Keratinocyte (primary cell): ENCODE results near the gene RAP1GAP. TPM values are rescaled to one million over a fixed set of nuclear protein-coding genes. Genes with fewer than 3 reads are reported as not detected.

Experiments
- DNase-seq: peaks from one replicate; pipeline ENCODE4 v3.0.0-alpha.2; 2011; ENCODE audit warnings: low read depth, missing footprints, low spot score
- FAIRE-seq: peaks from 2 replicates; lab custom pipeline; 2011; peaks lifted over from hg19 to GRCh38; lab: Jason Lieb, UNC
- H2AFZ ChIP-seq: 2 replicates; pipeline ENCODE4 v1.6.0; 2012; ENCODE audit warnings: low read length, control low read depth, inconsistent platforms; ENCODE audit not compliant: control insufficient read depth
- H3K27ac ChIP-seq: 2 replicates; pipeline ENCODE4 v1.5.1; 2011; ENCODE audit warnings: low read length; ENCODE audit not compliant: control insufficient read depth, insufficient read depth
- H3K27me3 ChIP-seq: 3 replicates; pipeline ENCODE4 v1.6.0; 2011; ENCODE audit warnings: low read length; ENCODE audit not compliant: control insufficient read depth, insufficient read depth; ENCODE audit errors: extremely low read depth
- H3K36me3 ChIP-seq, 2 experiments: 2 replicates in 1 of 2; 3 replicates in 1 of 2; pipeline ENCODE4 v1.5.1; 2011; ENCODE audit warnings: low read length in 2 of 2, mild to moderate bottlenecking in 1 of 2; ENCODE audit not compliant: control insufficient read depth in 2 of 2, insufficient read depth in 2 of 2; ENCODE audit errors: extremely low read depth in 1 of 2
- H3K4me1 ChIP-seq: 3 replicates; pipeline ENCODE4 v1.5.1; 2011; ENCODE audit warnings: low read length; ENCODE audit not compliant: control insufficient read depth, insufficient read depth; ENCODE audit errors: extremely low read depth
- H3K4me2 ChIP-seq: 3 replicates; pipeline ENCODE4 v1.6.0; 2011; ENCODE audit warnings: low read depth, low read length; ENCODE audit not compliant: control insufficient read depth, insufficient read depth; ENCODE audit errors: extremely low read depth
- H3K4me3 ChIP-seq, 3 experiments: fragments of 200-600 bp in 1 of 3; sonication (generic) in 1 of 3; 2 replicates in 2 of 3; 3 replicates in 1 of 3; pipeline ENCODE4 v1.5.1; 2011 to 2016; ENCODE audit warnings: low read length in 3 of 3, mild to moderate bottlenecking in 3 of 3, control low read depth in 2 of 3, inconsistent platforms in 1 of 3, low read depth in 1 of 3, mixed read lengths in 1 of 3, mixed run types in 1 of 3, moderate library complexity in 1 of 3; ENCODE audit not compliant: control insufficient read depth in 2 of 3, insufficient read depth in 2 of 3; ENCODE audit errors: extremely low read depth in 1 of 3
- H3K79me2 ChIP-seq: 2 replicates; pipeline ENCODE4 v1.6.0; 2012; ENCODE audit warnings: low read length; ENCODE audit not compliant: control insufficient read depth, insufficient read depth
- H3K9ac ChIP-seq: 3 replicates; pipeline ENCODE4 v1.6.0; 2011; ENCODE audit warnings: low read length; ENCODE audit not compliant: control insufficient read depth, insufficient read depth; ENCODE audit errors: extremely low read depth
- H3K9me1 ChIP-seq: 3 replicates; pipeline ENCODE4 v1.6.0; 2011; ENCODE audit warnings: low read length; ENCODE audit not compliant: control insufficient read depth, insufficient read depth; ENCODE audit errors: extremely low read depth
- H3K9me3 ChIP-seq: 2 replicates; pipeline ENCODE4 v1.5.1; 2012; ENCODE audit warnings: low read depth, low read length; ENCODE audit not compliant: control insufficient read depth
- H4K20me1 ChIP-seq: 3 replicates; pipeline ENCODE4 v1.6.0; 2011; ENCODE audit warnings: low read length; ENCODE audit not compliant: control insufficient read depth, insufficient read depth; ENCODE audit errors: extremely low read depth
- EZH2 ChIP-seq: IDR thresholded peaks from one replicate; pipeline ENCODE4 v1.6.1; 2012; ENCODE audit warnings: inconsistent platforms, mild to moderate bottlenecking, low read length, moderate library complexity
- dilution Hi-C: fragments of 300-500 bp; cut with MboI; formaldehyde crosslinking; loops from one replicate; pipeline ENCODE4 v1.7.0; 2020; ENCODE audit warnings: low sequenced_read_pairs; ENCODE audit not compliant: extremely low pct_ligation_motif_present
- polyA plus RNA-seq, 5 experiments: library from polyadenylated mRNA; depleted of rRNA in 3 of 5; stranded (reverse) in 3 of 5; stranded (forward) in 1 of 5; unstranded in 1 of 5; fragments of >200 nt; gene quantifications; 1 replicate in 1 of 5; 2 replicates in 3 of 5; 3 replicates in 1 of 5; pipeline versions ENCODE4 v1.2.1 to v1.2.3, GENCODE V29; 2011 to 2012; ENCODE audit warnings: missing spikeins in 2 of 5, low read depth in 1 of 5, low replicate concordance in 1 of 5
- TF ChIP-seq, protein P1 (sequence below), 3 experiments: IDR thresholded peaks in 1 of 3; conservative IDR thresholded peaks in 1 of 3; optimal IDR thresholded peaks in 1 of 3; 2 replicates in 2 of 3; 3 replicates in 1 of 3; pipeline versions ENCODE3 to v1.5.1; 2011; ENCODE audit warnings: low read length in 3 of 3, mild to moderate bottlenecking in 3 of 3, moderate library complexity in 2 of 3, control low read depth in 1 of 3, inconsistent platforms in 1 of 3; ENCODE audit not compliant: insufficient read depth in 2 of 3; ENCODE audit errors: extremely low read depth in 1 of 3

The RAP1GAP gene
- polyA plus RNA-seq, 1 donor (not counting 4 experiments of a cell fraction or from before 2014, with no cell fraction given) = 1.1 TPM

DNA sequence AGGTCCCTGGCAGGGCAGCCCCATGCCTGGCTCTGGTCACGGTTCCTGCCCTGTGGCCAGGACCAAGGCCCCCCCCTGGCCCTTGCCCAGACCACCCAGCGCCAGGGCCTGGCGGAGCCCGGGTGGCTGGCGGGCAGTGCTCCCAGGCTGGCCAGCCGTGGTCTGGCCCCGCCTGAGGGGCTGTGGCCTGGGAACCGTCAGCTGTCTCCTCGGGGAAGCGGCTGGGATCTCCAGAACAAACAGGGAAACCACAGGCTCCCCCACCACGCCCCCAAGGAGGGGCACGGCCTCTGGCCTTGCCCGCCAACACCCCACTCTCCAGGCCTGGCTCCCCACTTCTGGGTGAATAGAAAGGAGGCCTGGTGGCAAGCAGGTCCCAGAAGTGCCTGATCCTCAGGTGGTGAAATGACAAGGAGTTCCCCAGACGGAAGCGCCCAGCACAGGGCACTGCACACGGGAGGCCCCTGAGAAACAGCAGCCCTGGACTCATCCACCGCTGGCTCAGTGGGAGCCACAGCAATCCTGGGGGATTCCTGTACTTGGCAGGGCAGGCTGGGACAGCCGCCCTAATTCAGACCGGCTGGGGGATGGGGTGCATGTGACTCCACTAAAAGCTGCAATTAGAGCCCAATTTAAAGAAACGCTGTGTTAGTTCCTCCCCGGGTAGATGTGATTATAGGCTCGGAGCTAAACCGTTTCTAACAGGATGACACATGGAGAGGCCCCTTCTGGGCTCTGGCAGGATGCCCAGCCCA, 78.9 kb downstream of the RAP1GAP start:
- no peak for FAIRE-seq
- H3K27ac ChIP-seq = no peak overlapping the region

DNA sequence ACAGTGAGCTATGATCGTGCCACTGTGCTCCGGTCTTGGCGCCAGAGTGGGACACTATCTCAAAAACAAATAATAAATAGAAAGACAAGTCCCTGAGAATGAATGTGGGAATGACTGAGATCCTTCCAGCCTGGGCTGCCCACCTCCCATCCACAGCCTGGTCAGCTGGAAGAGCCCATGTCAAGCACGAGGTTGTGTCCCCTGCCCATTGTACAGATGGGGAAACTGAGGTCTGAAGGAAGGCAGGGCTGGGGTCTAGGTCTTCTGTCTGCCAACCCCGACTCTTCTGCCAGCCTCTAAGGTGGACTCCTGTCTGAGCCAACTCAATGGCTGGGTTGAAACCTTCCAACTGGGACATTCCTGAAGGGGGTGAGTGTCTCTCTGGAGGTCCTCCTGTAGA, 79.5 kb downstream of the RAP1GAP start:
- H3K4me1 ChIP-seq = no peaks in the 10 kb centered on the region
- dilution Hi-C loops = no loop called here
- no peaks in the 10 kb centered on the region for H3K79me2 ChIP-seq
- H3K4me3 ChIP-seq = no peak overlapping the region
- FAIRE-seq = no peak
- no peaks in the 10 kb centered on the region for H4K20me1 ChIP-seq
- no peaks in the 10 kb centered on the region for H3K9me3 ChIP-seq
- peaks cover 3% of the 10 kb centered on the region for H3K27me3 ChIP-seq
- no peak overlapping the region for H3K9ac ChIP-seq
- H3K36me3 ChIP-seq = no peaks in the 10 kb centered on the region
- DNase-seq = no peak
- no peak overlapping the region for H2AFZ ChIP-seq
- no peaks in the 10 kb centered on the region for H3K9me1 ChIP-seq
- H3K27ac ChIP-seq = no peak overlapping the region
- no peak for TF ChIP-seq EZH2
- TF ChIP-seq, protein P1, sequence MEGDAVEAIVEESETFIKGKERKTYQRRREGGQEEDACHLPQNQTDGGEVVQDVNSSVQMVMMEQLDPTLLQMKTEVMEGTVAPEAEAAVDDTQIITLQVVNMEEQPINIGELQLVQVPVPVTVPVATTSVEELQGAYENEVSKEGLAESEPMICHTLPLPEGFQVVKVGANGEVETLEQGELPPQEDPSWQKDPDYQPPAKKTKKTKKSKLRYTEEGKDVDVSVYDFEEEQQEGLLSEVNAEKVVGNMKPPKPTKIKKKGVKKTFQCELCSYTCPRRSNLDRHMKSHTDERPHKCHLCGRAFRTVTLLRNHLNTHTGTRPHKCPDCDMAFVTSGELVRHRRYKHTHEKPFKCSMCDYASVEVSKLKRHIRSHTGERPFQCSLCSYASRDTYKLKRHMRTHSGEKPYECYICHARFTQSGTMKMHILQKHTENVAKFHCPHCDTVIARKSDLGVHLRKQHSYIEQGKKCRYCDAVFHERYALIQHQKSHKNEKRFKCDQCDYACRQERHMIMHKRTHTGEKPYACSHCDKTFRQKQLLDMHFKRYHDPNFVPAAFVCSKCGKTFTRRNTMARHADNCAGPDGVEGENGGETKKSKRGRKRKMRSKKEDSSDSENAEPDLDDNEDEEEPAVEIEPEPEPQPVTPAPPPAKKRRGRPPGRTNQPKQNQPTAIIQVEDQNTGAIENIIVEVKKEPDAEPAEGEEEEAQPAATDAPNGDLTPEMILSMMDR (optimal IDR thresholded peaks at IDR 0.05 in 1 of 3, IDR thresholded peaks at IDR 0.05 in 1 of 3, conservative IDR thresholded peaks at IDR 0.05 in 1 of 3; ENCODE audit: extremely low read depth in 1 of 3, insufficient read depth in 2 of 3, low read length in 3 of 3) = no peak
- no peak overlapping the region for H3K4me2 ChIP-seq

More for the DNA sequence above, 78.9 kb downstream of the RAP1GAP start:
- DNase-seq = no peak
- no peak overlapping the region for H3K4me2 ChIP-seq
- H3K79me2 ChIP-seq = no peaks in the 10 kb centered on the region
- H3K9me1 ChIP-seq = no peaks in the 10 kb centered on the region
- TF ChIP-seq, protein P1 (optimal IDR thresholded peaks at IDR 0.05 in 1 of 3, IDR thresholded peaks at IDR 0.05 in 1 of 3, conservative IDR thresholded peaks at IDR 0.05 in 1 of 3; ENCODE audit: extremely low read depth in 1 of 3, insufficient read depth in 2 of 3, low read length in 3 of 3) = no peak
- TF ChIP-seq EZH2 = no peak
- no peaks in the 10 kb centered on the region for H3K9me3 ChIP-seq
- no peaks in the 10 kb centered on the region for H3K4me1 ChIP-seq
- no peak overlapping the region for H3K9ac ChIP-seq
- no peaks in the 10 kb centered on the region for H3K36me3 ChIP-seq
- H2AFZ ChIP-seq = no peak overlapping the region
- H3K4me3 ChIP-seq = no peak overlapping the region
- dilution Hi-C loops = no loop called here
- peaks cover 3% of the 10 kb centered on the region for H3K27me3 ChIP-seq
- H4K20me1 ChIP-seq = peaks cover 2% of the 10 kb centered on the region
